Measurements from ENCODE around the gene LY6G5C. TPM values are rescaled to one million over a fixed set of nuclear protein-coding genes. Genes with fewer than 3 reads are reported as not detected.

The LY6G5C gene
- total RNA-seq, 1 donor from 2014 or later = 6.5 TPM

- Mint-ChIP-seq H3K4me3 (ENCODE audit: low read depth) (no peak overlapping the region), H3K36me3 (ENCODE audit: insufficient read depth) (peaks cover 48% of the 10 kb centered on the region), H3K4me1 (ENCODE audit: low read depth) (peaks cover 10% of the 10 kb centered on the region), H3K27me3 (no peaks in the 10 kb centered on the region), H3K27ac (peak overlapping the region; percentile 19), H3K9me3 (ENCODE audit: low read depth) (no peaks in the 10 kb centered on the region)
- no peak for TF ChIP-seq CTCF (IDR thresholded peaks at IDR 0.05; ENCODE audit: unreplicated experiment)
- DNase-seq (ENCODE audit: low spot score, unreplicated experiment) = no peak
Observed at GRCh38 chr6:31626952-31627351, 53.9 kb downstream of the LY6G5C start.

Small RNA genes lying within 50 kb of the gene (microRNA-seq; reads per million reads assigned to microRNA genes)
- gene MIR4646 (ENCODE audit: borderline number of aligned reads, unreplicated experiment) = 3.0 reads per million
- gene MIR6832 (ENCODE audit: borderline number of aligned reads, unreplicated experiment) = 2.4 reads per million

Other genes with a start within 250 kb of the LY6G5C start
- gene MICB, start 182.9 kb downstream of the LY6G5C start, total RNA-seq = 0.43 and 0.95 TPM in 2 replicates
- not detected in 2 replicates for gene MCCD1, start 152.1 kb downstream of the LY6G5C start, total RNA-seq
- gene DDX39B, start 139.1 kb downstream of the LY6G5C start, total RNA-seq = 766 and 810 TPM in 2 replicates
- gene ATP6V1G2, start 134.5 kb downstream of the LY6G5C start, total RNA-seq = 1.5 TPM in 2 replicates
- gene NFKBIL1, start 133.5 kb downstream of the LY6G5C start, total RNA-seq = 26.4 and 28.7 TPM in 2 replicates
- not detected in 2 replicates for gene LTA, start 108.8 kb downstream of the LY6G5C start, total RNA-seq
- gene TNF, start 105.5 kb downstream of the LY6G5C start, total RNA-seq = not detected in 2 replicates
- 0.57 TPM in 1 of 2 replicates, not detected in the other for gene LTB, start 98.6 kb downstream of the LY6G5C start, total RNA-seq
- gene LST1, start 94.8 kb downstream of the LY6G5C start, total RNA-seq = not detected in 2 replicates
- not detected in 2 replicates for gene NCR3, start 88.1 kb downstream of the LY6G5C start, total RNA-seq
- gene AIF1, start 65.8 kb downstream of the LY6G5C start, total RNA-seq = 1.7 and 3.1 TPM in 2 replicates
- 272 and 273 TPM in 2 replicates for gene PRRC2A, start 60.4 kb downstream of the LY6G5C start, total RNA-seq
- 458 and 471 TPM in 2 replicates for gene BAG6, start 28.4 kb downstream of the LY6G5C start, total RNA-seq
- 7.1 and 7.5 TPM in 2 replicates for gene APOM, start 25.2 kb downstream of the LY6G5C start, total RNA-seq
- 23.6 and 24.1 TPM in 2 replicates for gene C6orf47, start 20.3 kb downstream of the LY6G5C start, total RNA-seq
- 15.2 and 18.0 TPM in 2 replicates for gene GPANK1, start 16.1 kb downstream of the LY6G5C start, total RNA-seq
- 163 and 165 TPM in 2 replicates for gene CSNK2B, start 15.0 kb downstream of the LY6G5C start, total RNA-seq
- 24.8 and 30.6 TPM in 2 replicates for gene LY6G5B, start 11.1 kb downstream of the LY6G5C start, total RNA-seq
- 93.0 and 96.9 TPM in 2 replicates for gene ABHD16A, start 22.3 kb upstream of the LY6G5C start, total RNA-seq
- not detected in 2 replicates for gene LY6G6F, start 25.8 kb upstream of the LY6G5C start, total RNA-seq
- gene LY6G6D, start 34.3 kb upstream of the LY6G5C start, total RNA-seq = not detected in 2 replicates
- gene LY6G6C, start 40.7 kb upstream of the LY6G5C start, total RNA-seq = 0.60 and 1.3 TPM in 2 replicates
- not detected in 2 replicates for gene MPIG6B, start 42.3 kb upstream of the LY6G5C start, total RNA-seq
- 218 and 233 TPM in 2 replicates for gene DDAH2, start 48.2 kb upstream of the LY6G5C start, total RNA-seq
- 275 and 286 TPM in 2 replicates for gene CLIC1, start 55.5 kb upstream of the LY6G5C start, total RNA-seq
- 45.0 and 51.3 TPM in 2 replicates for gene MSH5, start 58.9 kb upstream of the LY6G5C start, total RNA-seq
- gene SAPCD1, start 81.6 kb upstream of the LY6G5C start, total RNA-seq = 8.6 and 11.9 TPM in 2 replicates
- gene VWA7, start 96.3 kb upstream of the LY6G5C start, total RNA-seq = 9.5 and 11.6 TPM in 2 replicates
- 85.6 and 92.6 TPM in 2 replicates for gene VARS1, start 114.7 kb upstream of the LY6G5C start, total RNA-seq
- 80.4 and 82.9 TPM in 2 replicates for gene LSM2, start 125.9 kb upstream of the LY6G5C start, total RNA-seq
- gene HSPA1L, start 134.2 kb upstream of the LY6G5C start, total RNA-seq = 2.4 and 2.5 TPM in 2 replicates
- 52.5 and 56.6 TPM in 2 replicates for gene HSPA1A, start 134.5 kb upstream of the LY6G5C start, total RNA-seq
- 152 and 165 TPM in 2 replicates for gene HSPA1B, start 146.7 kb upstream of the LY6G5C start, total RNA-seq
- gene NEU1, start 181.8 kb upstream of the LY6G5C start, total RNA-seq = 52.4 and 57.4 TPM in 2 replicates
- 17.5 and 19.1 TPM in 2 replicates for gene SLC44A4, start 197.9 kb upstream of the LY6G5C start, total RNA-seq
- 161 and 175 TPM in 2 replicates for gene EHMT2, start 216.6 kb upstream of the LY6G5C start, total RNA-seq
- gene ZBTB12, start 221.0 kb upstream of the LY6G5C start, total RNA-seq = 47.1 and 55.5 TPM in 2 replicates
- 0.47 and 0.65 TPM in 2 replicates for gene C2, start 246.7 kb upstream of the LY6G5C start, total RNA-seq